Neural crest cell (in vitro differentiated cells): ENCODE results near the gene KRTAP5-3. TPM values are rescaled to one million over a fixed set of nuclear protein-coding genes. Genes with fewer than 3 reads are reported as not detected.

Experiments
- DNase-seq: peaks from one replicate; pipeline ENCODE4 v3.0.0; 2021; ENCODE audit warnings: low read depth, mixed read lengths, low spot score
- H3K27ac Mint-ChIP-seq: one replicate; pipeline ENCODE4 v1.8.0; 2021; ENCODE audit warnings: mild to moderate bottlenecking, mixed read lengths; ENCODE audit not compliant: unreplicated experiment
- H3K27me3 Mint-ChIP-seq: 2 replicates; pipeline ENCODE4 v1.8.0; 2021; ENCODE audit warnings: low read depth, mild to moderate bottlenecking, mixed read lengths
- H3K36me3 Mint-ChIP-seq: 2 replicates; pipeline ENCODE4 v1.8.0; 2021; ENCODE audit warnings: low read depth, mild to moderate bottlenecking, mixed read lengths
- H3K4me1 Mint-ChIP-seq: 2 replicates; pipeline ENCODE4 v1.8.0; 2021; ENCODE audit warnings: mixed read lengths
- H3K4me3 Mint-ChIP-seq: one replicate; pipeline ENCODE4 v1.8.0; 2021; ENCODE audit warnings: mild to moderate bottlenecking, mixed read lengths
- H3K9me3 Mint-ChIP-seq: 2 replicates; pipeline ENCODE4 v1.8.0; 2021; ENCODE audit warnings: mixed read lengths
- total RNA-seq: library from RNA; stranded (reverse); gene quantifications from 2 replicates; pipeline ENCODE4 v1.2.1, GENCODE V29; 2021
- TF ChIP-seq, protein P1 (sequence below): fragments of 200-600 bp; sonication (generic); conservative IDR thresholded peaks from 2 replicates; pipeline ENCODE4 v1.5.0; 2021; ENCODE audit warnings: antibody characterized with exemption, mild to moderate bottlenecking

The KRTAP5-3 gene
- total RNA-seq, 1 donor from 2014 or later = not detected

DNA sequence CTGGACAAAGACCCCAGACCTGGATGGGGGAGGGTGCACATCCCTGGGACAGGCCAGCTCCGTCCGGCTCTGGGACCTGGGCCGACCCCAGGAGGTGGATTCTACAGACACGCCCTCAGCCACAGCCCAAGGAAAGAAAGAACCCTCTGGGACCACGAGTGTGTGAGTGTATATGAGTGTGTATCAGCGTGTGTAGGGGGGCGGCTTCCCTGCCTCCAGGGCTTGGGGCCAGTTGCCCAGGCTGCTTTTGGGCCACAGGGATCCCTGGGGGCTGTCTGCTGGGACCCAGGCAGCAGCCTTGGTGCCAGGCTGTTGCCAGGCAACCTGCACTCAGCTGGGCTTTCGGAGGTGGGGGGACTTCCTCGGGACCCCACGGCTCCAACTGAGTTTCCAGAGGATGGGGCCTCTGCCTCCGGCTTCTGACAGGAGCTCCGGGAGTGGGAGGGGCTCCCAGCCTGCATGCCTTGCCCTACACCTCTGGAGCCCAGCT lies 45.1 kb downstream of the KRTAP5-3 start:
- Mint-ChIP-seq H3K36me3 (no peaks in the 10 kb centered on the region), H3K27ac (no peak overlapping the region), H3K4me1 (no peaks in the 10 kb centered on the region), H3K27me3 (peaks cover 4% of the 10 kb centered on the region), H3K4me3 (no peak overlapping the region), H3K9me3 (no peaks in the 10 kb centered on the region)
- TF ChIP-seq, protein P1, sequence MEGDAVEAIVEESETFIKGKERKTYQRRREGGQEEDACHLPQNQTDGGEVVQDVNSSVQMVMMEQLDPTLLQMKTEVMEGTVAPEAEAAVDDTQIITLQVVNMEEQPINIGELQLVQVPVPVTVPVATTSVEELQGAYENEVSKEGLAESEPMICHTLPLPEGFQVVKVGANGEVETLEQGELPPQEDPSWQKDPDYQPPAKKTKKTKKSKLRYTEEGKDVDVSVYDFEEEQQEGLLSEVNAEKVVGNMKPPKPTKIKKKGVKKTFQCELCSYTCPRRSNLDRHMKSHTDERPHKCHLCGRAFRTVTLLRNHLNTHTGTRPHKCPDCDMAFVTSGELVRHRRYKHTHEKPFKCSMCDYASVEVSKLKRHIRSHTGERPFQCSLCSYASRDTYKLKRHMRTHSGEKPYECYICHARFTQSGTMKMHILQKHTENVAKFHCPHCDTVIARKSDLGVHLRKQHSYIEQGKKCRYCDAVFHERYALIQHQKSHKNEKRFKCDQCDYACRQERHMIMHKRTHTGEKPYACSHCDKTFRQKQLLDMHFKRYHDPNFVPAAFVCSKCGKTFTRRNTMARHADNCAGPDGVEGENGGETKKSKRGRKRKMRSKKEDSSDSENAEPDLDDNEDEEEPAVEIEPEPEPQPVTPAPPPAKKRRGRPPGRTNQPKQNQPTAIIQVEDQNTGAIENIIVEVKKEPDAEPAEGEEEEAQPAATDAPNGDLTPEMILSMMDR = no peak
- no peak for DNase-seq

DNA sequence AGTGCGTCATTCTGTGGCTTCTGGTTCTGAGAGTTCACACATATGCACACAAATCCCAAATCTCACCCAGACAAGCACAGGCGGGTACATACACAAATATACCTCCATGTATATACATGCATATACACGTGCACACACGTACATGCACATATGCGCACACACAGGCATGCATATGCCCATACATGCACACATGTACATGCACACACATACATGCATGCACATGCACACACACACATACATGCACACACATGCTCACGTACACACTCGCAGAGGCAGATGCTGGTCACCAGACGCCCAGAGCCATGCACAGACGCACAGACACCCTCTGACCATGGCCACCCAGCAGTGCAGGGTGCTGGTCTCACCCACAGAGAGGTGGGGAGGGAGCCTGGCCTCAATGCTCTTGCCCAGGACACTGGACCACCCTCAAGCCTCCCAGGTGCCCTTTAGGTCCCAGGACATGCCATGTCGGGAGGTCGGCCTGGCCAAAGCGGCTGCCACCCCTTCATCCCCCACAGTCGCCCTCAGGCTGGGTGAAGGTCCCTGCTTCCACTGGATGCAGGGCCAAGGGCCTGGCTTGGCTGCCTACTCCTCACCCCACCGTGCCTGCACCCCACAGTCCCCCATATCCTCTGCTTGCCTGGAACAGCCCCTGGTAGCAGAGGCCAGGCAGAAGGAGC lies 45.7 kb downstream of the KRTAP5-3 start:
- Mint-ChIP-seq H3K27me3 (peaks cover 4% of the 10 kb centered on the region), H3K27ac (no peak overlapping the region)
- no peak for DNase-seq

DNA sequence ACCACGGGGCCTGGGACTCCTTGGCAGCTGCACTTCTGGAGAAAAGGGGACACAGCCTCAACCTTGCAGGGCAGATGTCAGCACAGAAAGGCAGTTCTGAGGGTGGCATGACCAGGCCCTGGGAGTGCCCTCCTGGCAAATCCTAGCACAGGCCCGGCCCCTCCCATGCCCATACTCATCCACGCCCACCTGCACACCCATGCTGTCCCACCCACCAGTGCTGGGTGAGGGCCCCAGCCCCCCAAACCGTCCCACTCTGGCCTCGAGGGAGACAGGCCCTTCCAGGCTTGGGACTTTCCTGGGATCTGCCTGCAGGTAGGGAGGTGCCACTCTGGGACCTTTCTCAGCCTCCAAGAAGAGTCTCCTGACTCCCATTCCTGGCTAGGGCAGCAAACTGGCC lies 46.3 kb downstream of the KRTAP5-3 start:
- DNase-seq = no peak
- Mint-ChIP-seq H3K36me3 (no peaks in the 10 kb centered on the region), H3K4me3 (no peak overlapping the region), H3K9me3 (no peaks in the 10 kb centered on the region), H3K27ac (no peak overlapping the region), H3K27me3 (peaks cover 4% of the 10 kb centered on the region), H3K4me1 (no peaks in the 10 kb centered on the region)
- TF ChIP-seq, protein P1 = no peak

More for the DNA sequence above, 45.7 kb downstream of the KRTAP5-3 start:
- no peaks in the 10 kb centered on the region for H3K4me1 Mint-ChIP-seq
- no peaks in the 10 kb centered on the region for H3K9me3 Mint-ChIP-seq
- H3K36me3 Mint-ChIP-seq = no peaks in the 10 kb centered on the region
- TF ChIP-seq, protein P1 = no peak
- no peak overlapping the region for H3K4me3 Mint-ChIP-seq

DNA sequence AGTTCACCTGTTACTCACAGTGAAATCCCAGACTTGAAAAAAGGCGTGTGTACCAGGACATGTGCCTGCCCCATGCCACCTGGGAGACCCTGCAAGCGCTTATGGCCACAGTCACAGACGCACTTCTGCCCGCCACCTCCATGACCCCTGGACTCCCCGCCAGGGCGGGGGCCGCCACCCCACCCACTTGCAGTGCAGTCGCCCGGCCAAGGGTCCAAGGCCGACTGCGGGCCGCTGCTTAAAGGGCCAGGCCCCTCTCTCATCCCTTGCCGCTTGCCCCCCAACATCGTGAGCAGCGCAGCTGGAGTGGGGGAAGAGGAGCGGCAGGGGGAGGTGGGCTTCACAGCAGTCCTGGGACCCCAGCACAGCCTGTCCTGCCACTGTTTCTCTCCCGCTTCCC lies 47.0 kb downstream of the KRTAP5-3 start:
- H3K4me1 Mint-ChIP-seq = no peaks in the 10 kb centered on the region
- no peak overlapping the region for H3K27ac Mint-ChIP-seq
- DNase-seq = no peak
- no peak overlapping the region for H3K4me3 Mint-ChIP-seq
- peaks cover 4% of the 10 kb centered on the region for H3K27me3 Mint-ChIP-seq
- TF ChIP-seq, protein P1 = no peak
- H3K9me3 Mint-ChIP-seq = no peaks in the 10 kb centered on the region
- H3K36me3 Mint-ChIP-seq = no peaks in the 10 kb centered on the region

DNA sequence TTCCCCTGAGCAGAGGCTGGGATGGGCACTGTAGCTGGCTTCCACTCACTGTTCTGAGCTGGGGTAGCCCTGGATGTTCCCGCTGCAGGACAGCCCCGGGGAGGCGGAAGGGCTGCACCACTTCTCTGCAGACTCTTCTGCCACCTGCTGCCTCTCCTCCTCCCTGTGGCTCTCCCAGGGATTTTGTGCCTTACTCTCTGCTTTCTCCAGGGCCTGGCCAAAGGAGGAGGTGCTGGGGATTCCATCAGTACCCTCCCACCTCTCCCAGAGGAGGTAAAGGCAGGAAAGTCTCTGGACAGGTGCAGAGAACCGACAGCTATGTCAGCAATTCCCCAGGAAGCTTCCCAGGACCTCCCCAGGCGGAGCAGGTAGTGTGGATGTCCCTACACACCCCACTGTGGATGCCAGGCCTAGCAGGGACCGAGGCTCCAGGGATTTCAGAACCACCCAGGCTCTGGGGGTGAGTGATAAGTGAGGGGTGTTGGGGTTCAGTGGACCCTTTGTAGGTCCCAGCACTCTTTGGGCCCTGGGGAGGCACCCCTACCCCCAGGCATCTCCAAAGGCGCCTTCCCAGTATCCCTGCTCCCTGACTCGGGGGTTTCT lies 47.5 kb downstream of the KRTAP5-3 start:
- H3K36me3 Mint-ChIP-seq = no peaks in the 10 kb centered on the region
- H3K4me1 Mint-ChIP-seq = no peaks in the 10 kb centered on the region
- no peak overlapping the region for H3K27ac Mint-ChIP-seq
- H3K27me3 Mint-ChIP-seq = peaks cover 5% of the 10 kb centered on the region
- no peaks in the 10 kb centered on the region for H3K9me3 Mint-ChIP-seq
- TF ChIP-seq, protein P1 = no peak
- no peak overlapping the region for H3K4me3 Mint-ChIP-seq
- DNase-seq = no peak
